ENCODE measurements around the gene IRX3. TPM values are rescaled to one million over a fixed set of nuclear protein-coding genes. Genes with fewer than 3 reads are reported as not detected.

Gene IRX3
- total and polyA plus RNA-seq, 2 experiments from 2014 or later = 0.90 to 1.6 TPM

DNA sequence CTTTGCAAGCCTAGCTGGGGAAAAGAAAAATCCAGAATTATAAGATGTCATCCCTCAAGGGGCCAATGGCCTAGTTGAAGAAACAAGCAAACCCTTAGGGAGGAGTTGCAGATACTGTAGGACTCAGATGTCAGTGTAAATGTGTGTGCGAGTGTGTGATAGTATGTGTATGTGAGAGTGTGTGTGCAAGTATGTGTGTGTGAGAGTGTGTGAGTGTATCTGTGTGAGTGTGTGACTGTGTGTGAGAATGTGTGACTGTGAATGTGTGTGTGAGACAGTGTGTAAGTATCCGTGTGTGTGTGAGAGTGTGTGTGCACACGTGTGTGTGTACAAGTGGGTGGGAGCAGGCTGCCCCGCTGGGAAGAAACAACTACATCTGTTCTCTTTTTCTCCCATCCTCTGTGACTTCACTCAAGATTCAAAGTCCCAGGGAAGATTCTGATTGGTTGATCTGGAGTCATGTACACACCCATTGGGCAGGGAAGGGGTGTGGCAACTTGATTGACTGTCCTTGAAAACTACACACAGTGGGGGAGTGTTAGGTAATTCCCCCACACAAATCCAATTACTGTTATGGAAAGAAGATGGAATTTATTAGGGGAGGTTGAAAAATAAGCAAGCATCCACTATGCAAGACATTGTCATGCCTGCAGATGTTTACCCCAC is 40.7 kb downstream of the IRX3 start:
- Mint-ChIP-seq H3K4me1 (peaks cover 9% of the 10 kb centered on the region; the same call in 2 of the 3 replicates), H3K9me3 (peaks cover 7% of the 10 kb centered on the region; the same call in 1 of the 3 replicates), H3K27me3 (ENCODE audit: insufficient read depth, low read depth, poor library complexity) (peaks cover 2% of the 10 kb centered on the region), H3K36me3 (ENCODE audit: low read depth) (peaks cover 3% of the 10 kb centered on the region; the same call in 1 of the 3 replicates), H3K27ac (no peak overlapping the region), H3K4me3 (no peak overlapping the region)
- Histone ChIP-seq H3K4me3 (no peak overlapping the region), H3K79me2 (replicated peaks; ENCODE audit: insufficient read depth) (no peaks in the 10 kb centered on the region), H3K27me3 (ENCODE audit: insufficient read depth) (no peaks in the 10 kb centered on the region), H3K4me1 (ENCODE audit: insufficient read depth) (no peaks in the 10 kb centered on the region), H3K36me3 (ENCODE audit: insufficient read depth) (no peaks in the 10 kb centered on the region), H3K27ac (ENCODE audit: low read depth) (no peak overlapping the region), H3K9me2 (ENCODE audit: insufficient read depth) (no peaks in the 10 kb centered on the region; the same call in 1 of the 2 replicates), H4K20me1 (replicated peaks; ENCODE audit: insufficient read depth) (no peaks in the 10 kb centered on the region), H3K4me2 (no peak overlapping the region), H3F3A (replicated peaks; ENCODE audit: low read depth) (no peaks in the 10 kb centered on the region), H2AFZ (no peak overlapping the region)
- TF ChIP-seq, protein P1, sequence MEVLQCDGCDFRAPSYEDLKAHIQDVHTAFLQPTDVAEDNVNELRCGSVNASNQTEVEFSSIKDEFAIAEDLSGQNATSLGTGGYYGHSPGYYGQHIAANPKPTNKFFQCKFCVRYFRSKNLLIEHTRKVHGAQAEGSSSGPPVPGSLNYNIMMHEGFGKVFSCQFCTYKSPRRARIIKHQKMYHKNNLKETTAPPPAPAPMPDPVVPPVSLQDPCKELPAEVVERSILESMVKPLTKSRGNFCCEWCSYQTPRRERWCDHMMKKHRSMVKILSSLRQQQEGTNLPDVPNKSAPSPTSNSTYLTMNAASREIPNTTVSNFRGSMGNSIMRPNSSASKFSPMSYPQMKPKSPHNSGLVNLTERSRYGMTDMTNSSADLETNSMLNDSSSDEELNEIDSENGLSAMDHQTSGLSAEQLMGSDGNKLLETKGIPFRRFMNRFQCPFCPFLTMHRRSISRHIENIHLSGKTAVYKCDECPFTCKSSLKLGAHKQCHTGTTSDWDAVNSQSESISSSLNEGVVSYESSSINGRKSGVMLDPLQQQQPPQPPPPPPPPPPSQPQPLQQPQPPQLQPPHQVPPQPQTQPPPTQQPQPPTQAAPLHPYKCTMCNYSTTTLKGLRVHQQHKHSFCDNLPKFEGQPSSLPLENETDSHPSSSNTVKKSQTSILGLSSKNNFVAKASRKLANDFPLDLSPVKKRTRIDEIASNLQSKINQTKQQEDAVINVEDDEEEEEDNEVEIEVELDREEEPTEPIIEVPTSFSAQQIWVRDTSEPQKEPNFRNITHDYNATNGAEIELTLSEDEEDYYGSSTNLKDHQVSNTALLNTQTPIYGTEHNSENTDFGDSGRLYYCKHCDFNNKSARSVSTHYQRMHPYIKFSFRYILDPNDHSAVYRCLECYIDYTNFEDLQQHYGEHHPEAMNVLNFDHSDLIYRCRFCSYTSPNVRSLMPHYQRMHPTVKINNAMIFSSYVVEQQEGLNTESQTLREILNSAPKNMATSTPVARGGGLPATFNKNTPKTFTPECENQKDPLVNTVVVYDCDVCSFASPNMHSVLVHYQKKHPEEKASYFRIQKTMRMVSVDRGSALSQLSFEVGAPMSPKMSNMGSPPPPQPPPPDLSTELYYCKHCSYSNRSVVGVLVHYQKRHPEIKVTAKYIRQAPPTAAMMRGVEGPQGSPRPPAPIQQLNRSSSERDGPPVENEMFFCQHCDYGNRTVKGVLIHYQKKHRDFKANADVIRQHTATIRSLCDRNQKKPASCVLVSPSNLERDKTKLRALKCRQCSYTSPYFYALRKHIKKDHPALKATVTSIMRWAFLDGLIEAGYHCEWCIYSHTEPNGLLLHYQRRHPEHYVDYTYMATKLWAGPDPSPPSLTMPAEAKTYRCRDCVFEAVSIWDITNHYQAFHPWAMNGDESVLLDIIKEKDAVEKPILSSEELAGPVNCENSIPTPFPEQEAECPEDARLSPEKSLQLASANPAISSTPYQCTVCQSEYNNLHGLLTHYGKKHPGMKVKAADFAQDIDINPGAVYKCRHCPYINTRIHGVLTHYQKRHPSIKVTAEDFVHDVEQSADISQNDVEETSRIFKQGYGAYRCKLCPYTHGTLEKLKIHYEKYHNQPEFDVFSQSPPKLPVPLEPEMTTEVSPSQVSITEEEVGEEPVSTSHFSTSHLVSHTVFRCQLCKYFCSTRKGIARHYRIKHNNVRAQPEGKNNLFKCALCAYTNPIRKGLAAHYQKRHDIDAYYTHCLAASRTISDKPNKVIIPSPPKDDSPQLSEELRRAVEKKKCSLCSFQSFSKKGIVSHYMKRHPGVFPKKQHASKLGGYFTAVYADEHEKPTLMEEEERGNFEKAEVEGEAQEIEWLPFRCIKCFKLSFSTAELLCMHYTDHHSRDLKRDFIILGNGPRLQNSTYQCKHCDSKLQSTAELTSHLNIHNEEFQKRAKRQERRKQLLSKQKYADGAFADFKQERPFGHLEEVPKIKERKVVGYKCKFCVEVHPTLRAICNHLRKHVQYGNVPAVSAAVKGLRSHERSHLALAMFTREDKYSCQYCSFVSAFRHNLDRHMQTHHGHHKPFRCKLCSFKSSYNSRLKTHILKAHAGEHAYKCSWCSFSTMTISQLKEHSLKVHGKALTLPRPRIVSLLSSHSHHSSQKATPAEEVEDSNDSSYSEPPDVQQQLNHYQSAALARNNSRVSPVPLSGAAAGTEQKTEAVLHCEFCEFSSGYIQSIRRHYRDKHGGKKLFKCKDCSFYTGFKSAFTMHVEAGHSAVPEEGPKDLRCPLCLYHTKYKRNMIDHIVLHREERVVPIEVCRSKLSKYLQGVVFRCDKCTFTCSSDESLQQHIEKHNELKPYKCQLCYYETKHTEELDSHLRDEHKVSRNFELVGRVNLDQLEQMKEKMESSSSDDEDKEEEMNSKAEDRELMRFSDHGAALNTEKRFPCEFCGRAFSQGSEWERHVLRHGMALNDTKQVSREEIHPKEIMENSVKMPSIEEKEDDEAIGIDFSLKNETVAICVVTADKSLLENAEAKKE (CRISPR knock-in tag; IDR thresholded peaks at IDR 0.05) = no peak
- no peak for TF ChIP-seq POLR2AphosphoS5 (IDR thresholded peaks at IDR 0.05; ENCODE audit: low read depth)
- TF ChIP-seq CREB1 (CRISPR knock-in tag; IDR thresholded peaks at IDR 0.05; ENCODE audit: low read depth) = no peak
- no peak for TF ChIP-seq ZNF114 (CRISPR knock-in tag; IDR thresholded peaks at IDR 0.05)
- TF ChIP-seq EZH2 (IDR thresholded peaks at IDR 0.05; ENCODE audit: low read depth, unreplicated experiment) = no peak
- no peak for TF ChIP-seq NANOG (IDR thresholded peaks at IDR 0.05; ENCODE audit: borderline replicate concordance)
- no peak for TF ChIP-seq STAT1 (IDR thresholded peaks at IDR 0.05; ENCODE audit: unreplicated experiment)
- TF ChIP-seq ETS1 (IDR thresholded peaks at IDR 0.05) = no peak
- TF ChIP-seq, protein P2, sequence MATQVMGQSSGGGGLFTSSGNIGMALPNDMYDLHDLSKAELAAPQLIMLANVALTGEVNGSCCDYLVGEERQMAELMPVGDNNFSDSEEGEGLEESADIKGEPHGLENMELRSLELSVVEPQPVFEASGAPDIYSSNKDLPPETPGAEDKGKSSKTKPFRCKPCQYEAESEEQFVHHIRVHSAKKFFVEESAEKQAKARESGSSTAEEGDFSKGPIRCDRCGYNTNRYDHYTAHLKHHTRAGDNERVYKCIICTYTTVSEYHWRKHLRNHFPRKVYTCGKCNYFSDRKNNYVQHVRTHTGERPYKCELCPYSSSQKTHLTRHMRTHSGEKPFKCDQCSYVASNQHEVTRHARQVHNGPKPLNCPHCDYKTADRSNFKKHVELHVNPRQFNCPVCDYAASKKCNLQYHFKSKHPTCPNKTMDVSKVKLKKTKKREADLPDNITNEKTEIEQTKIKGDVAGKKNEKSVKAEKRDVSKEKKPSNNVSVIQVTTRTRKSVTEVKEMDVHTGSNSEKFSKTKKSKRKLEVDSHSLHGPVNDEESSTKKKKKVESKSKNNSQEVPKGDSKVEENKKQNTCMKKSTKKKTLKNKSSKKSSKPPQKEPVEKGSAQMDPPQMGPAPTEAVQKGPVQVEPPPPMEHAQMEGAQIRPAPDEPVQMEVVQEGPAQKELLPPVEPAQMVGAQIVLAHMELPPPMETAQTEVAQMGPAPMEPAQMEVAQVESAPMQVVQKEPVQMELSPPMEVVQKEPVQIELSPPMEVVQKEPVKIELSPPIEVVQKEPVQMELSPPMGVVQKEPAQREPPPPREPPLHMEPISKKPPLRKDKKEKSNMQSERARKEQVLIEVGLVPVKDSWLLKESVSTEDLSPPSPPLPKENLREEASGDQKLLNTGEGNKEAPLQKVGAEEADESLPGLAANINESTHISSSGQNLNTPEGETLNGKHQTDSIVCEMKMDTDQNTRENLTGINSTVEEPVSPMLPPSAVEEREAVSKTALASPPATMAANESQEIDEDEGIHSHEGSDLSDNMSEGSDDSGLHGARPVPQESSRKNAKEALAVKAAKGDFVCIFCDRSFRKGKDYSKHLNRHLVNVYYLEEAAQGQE (IDR thresholded peaks at IDR 0.05; ENCODE audit: unreplicated experiment) = no peak
- TF ChIP-seq ZNF331 (CRISPR knock-in tag; IDR thresholded peaks at IDR 0.05; ENCODE audit: low read depth) = no peak
- TF ChIP-seq, protein P3, sequence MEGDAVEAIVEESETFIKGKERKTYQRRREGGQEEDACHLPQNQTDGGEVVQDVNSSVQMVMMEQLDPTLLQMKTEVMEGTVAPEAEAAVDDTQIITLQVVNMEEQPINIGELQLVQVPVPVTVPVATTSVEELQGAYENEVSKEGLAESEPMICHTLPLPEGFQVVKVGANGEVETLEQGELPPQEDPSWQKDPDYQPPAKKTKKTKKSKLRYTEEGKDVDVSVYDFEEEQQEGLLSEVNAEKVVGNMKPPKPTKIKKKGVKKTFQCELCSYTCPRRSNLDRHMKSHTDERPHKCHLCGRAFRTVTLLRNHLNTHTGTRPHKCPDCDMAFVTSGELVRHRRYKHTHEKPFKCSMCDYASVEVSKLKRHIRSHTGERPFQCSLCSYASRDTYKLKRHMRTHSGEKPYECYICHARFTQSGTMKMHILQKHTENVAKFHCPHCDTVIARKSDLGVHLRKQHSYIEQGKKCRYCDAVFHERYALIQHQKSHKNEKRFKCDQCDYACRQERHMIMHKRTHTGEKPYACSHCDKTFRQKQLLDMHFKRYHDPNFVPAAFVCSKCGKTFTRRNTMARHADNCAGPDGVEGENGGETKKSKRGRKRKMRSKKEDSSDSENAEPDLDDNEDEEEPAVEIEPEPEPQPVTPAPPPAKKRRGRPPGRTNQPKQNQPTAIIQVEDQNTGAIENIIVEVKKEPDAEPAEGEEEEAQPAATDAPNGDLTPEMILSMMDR (conservative IDR thresholded peaks at IDR 0.05; ENCODE audit: low read depth in 2 of 2) = no peak
- TF ChIP-seq JUNB (IDR thresholded peaks at IDR 0.05; ENCODE audit: unreplicated experiment) = no peak
- TF ChIP-seq EZH2phosphoT487 (IDR thresholded peaks at IDR 0.05; ENCODE audit: unreplicated experiment) = no peak
- ATAC-seq (no peak), DNase-seq (ENCODE audit: low spot score) (no peak)

All from GM23338 (cell line).